Measurements from ENCODE around the gene GAB4. TPM values are rescaled to one million over a fixed set of nuclear protein-coding genes. Genes with fewer than 3 reads are reported as not detected.

GAB4 gene
- total RNA-seq, 1 donor from 2014 or later, result not detected

DNA sequence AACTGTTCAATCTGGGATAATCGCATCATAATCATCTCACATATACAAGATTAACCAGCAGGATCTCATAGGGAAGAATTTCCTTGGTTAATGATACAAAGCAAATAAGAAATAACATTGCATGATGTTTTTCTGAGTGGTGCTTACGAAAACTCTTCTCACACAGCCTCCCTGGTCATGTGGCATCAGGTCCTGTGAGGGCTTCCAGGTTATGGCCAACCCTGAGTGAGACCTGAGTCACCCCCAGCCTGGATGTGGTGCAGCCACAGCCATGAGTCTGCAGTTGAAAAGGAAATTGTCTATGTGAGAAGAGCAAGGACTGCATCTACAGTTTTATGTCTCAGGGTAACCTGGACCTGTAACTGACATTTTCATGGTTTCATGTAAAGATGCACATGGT lies 92.3 kb downstream of the GAB4 start:
- intact Hi-C loops (cut with micrococcal nuclease), result loop anchor here (1.0 to 10.0 kb wide), 2 partner anchors 141 to 143 kb away; no protein-coding TSS in a partner anchor

DNA sequence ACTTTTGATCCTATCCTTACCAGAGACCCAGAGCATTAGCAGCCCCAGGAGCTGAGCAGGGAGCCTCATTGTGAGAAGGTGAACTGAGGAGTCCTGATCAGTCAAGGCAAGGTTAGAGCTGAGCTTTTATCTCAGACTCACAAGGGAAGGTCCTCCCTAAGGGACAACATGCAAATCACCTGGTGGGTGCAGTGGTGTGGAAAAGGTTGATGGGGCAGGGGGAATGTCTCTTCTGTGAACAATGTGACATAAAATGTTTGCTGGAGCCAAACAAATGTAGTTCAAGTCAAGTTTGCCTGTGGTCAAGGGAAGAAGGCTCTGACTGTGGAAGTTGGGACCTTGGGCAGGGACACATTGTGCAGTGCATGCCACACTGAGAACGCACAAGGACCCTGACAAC lies 93.1 kb downstream of the GAB4 start:
- intact Hi-C loops (cut with micrococcal nuclease), result loop anchor here (10.0 kb wide), 1 partner anchor 140 kb away; no protein-coding TSS in a partner anchor

DNA sequence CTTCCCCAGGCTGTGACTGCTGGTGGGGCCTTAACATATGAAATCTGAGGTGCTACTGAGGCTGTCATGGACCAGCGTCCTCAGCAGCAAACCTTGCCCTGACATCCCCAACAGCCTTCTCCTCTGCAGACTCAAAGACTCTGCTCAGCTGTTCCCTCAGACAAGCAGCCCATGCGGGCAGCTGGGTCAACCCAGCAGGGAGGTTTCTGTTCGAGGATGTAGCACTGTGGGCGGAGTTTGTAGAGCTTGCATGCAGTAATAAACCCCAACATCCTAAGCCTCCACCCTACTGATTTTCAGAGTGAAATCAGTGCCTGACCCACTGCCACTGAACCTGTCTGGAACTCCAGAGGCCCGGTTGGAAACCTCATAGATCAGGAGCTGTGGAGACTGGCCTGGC lies 94.0 kb downstream of the GAB4 start:
- intact Hi-C loops (cut with micrococcal nuclease), result loop anchor here (10.0 kb wide), 1 partner anchor 139 kb away; no protein-coding TSS in a partner anchor

DNA sequence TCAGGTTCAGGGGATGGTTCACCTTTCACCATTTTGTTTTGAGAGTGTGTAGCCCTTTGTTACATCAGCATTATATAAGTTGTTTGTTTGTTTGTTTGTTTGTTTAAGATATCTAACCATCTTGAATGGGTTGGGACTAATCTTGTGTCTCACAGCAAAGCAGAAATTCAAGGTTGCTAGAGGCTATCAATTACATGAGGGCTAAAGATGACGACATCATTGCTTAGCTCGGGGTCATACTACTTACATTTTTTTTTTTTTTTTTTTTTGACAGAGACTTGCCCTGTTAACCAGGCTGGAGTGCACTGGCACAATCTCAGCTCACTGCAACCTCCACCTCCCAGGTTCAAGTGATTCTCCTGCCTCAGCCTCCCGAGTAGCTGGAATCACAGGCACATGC lies 95.7 kb downstream of the GAB4 start:
- intact Hi-C loops (cut with micrococcal nuclease), result loop anchor here (1.0 to 10.0 kb wide), 2 partner anchors 137 to 146 kb away; no protein-coding TSS in a partner anchor

Other genes with a start within 250 kb of the GAB4 start
- gene XKR3, start 182.8 kb downstream of the GAB4 start, total RNA-seq, result 0.16 TPM in 1 of 2 replicates, not detected in the other
- gene IL17RA, start 76.8 kb upstream of the GAB4 start, total RNA-seq, result 58.5 and 58.9 TPM in 2 replicates
- 0.09 TPM in 2 replicates for gene TMEM121B, start 113.1 kb upstream of the GAB4 start, total RNA-seq
- gene HDHD5, start 151.1 kb upstream of the GAB4 start, total RNA-seq, result 37.6 and 38.5 TPM in 2 replicates
- 63.2 and 68.7 TPM in 2 replicates for gene ADA2, start 211.2 kb upstream of the GAB4 start, total RNA-seq

Measured in T-helper 2 cell treated with Interferon-gamma antibody and Interleukin-4, amounts not matched to agents 100 ng/mL and 5 ng/mL, for 36 hours (primary cell).